Fibroblast of mammary gland (primary cell): ENCODE measurements around the gene TMEM233.

ENCODE experiments used
- DNase-seq: peaks from one replicate; pipeline ENCODE4 v3.0.0-alpha.2; 2010; ENCODE audit warnings: low read depth
- H3K4me3 ChIP-seq: 2 replicates; pipeline ENCODE4 v1.5.1; 2011; ENCODE audit warnings: low read depth, mild to moderate bottlenecking, low read length, moderate library complexity; ENCODE audit not compliant: control insufficient read depth
- CTCF ChIP-seq: conservative IDR thresholded peaks from 2 replicates; pipeline ENCODE4 v1.5.1; 2011; ENCODE audit warnings: low read depth, low read length, inconsistent platforms; ENCODE audit not compliant: control insufficient read depth, insufficient read depth

TMEM233 gene

GRCh38 chr12:119682639-119683252 is 89.2 kb downstream of the TMEM233 start:
- H3K4me3 ChIP-seq, result no peak overlapping the region
- no peak for DNase-seq
- no peak for TF ChIP-seq CTCF

- DNase-seq, result peak; percentile 77
- TF ChIP-seq CTCF, result no peak
- no peak overlapping the region for H3K4me3 ChIP-seq
Measured at GRCh38 chr12:119683413-119683812, 89.8 kb downstream of the TMEM233 start.

- no peak for DNase-seq
- TF ChIP-seq CTCF, result no peak
- H3K4me3 ChIP-seq, result no peak overlapping the region
Measured at GRCh38 chr12:119683816-119684215, 90.2 kb downstream of the TMEM233 start.

- no peak for TF ChIP-seq CTCF
- DNase-seq, result peak; percentile 39
- no peak overlapping the region for H3K4me3 ChIP-seq
Measured at GRCh38 chr12:119684711-119685369, 91.3 kb downstream of the TMEM233 start.

GRCh38 chr12:119685375-119685774 is 91.8 kb downstream of the TMEM233 start:
- no peak overlapping the region for H3K4me3 ChIP-seq
- TF ChIP-seq CTCF, result no peak
- no peak for DNase-seq

GRCh38 chr12:119686355-119686754 is 92.8 kb downstream of the TMEM233 start:
- no peak for TF ChIP-seq CTCF
- no peak for DNase-seq

More at GRCh38 chr12:119686355-119686754, 92.8 kb downstream of the TMEM233 start:
- no peak overlapping the region for H3K4me3 ChIP-seq
